Spleen (tissue), 11 donors: Measurements from ENCODE around the gene MARCHF7. TPM values are rescaled to one million over a fixed set of nuclear protein-coding genes. Genes with fewer than 3 reads are reported as not detected.

Experiments
- DNase-seq: peaks from one replicate; pipeline ENCODE4 v3.0.0-alpha.2; 2020
- H3K27ac ChIP-seq, 8 donors: fragments of 200-600 bp; sonication (generic) in 7 of 8; 1 replicate in 4 of 8; 2 replicates in 4 of 8; pipeline versions ENCODE4 v1.5.0 to v1.8.0; 2016 to 2021; ENCODE audit warnings: inconsistent platforms in 4 of 8, mild to moderate bottlenecking in 4 of 8, moderate library complexity in 1 of 8
- H3K27me3 ChIP-seq, 7 donors: fragments of 200-600 bp; sonication (generic) in 6 of 7; replicated peaks in 1 of 7; 1 replicate in 4 of 7; 2 replicates in 3 of 7; pipeline versions ENCODE4 v1.5.0 to v1.8.0; 2016 to 2021; ENCODE audit warnings: inconsistent platforms in 3 of 7, mild to moderate bottlenecking in 1 of 7
- H3K36me3 ChIP-seq, 6 donors: fragments of 200-600 bp; sonication (generic) in 5 of 6; 1 replicate in 4 of 6; 2 replicates in 2 of 6; pipeline versions ENCODE4 v1.5.0 to v1.8.0; 2016 to 2021; ENCODE audit warnings: inconsistent platforms in 2 of 6
- H3K4me1 ChIP-seq, 6 donors: fragments of 200-600 bp; sonication (generic) in 5 of 6; 1 replicate in 3 of 6; 2 replicates in 3 of 6; pipeline versions ENCODE4 v1.5.0 to v1.8.0; 2016 to 2021; ENCODE audit warnings: inconsistent platforms in 3 of 6
- H3K4me3 ChIP-seq, 8 donors: fragments of 200-600 bp; sonication (generic) in 7 of 8; 1 replicate in 4 of 8; 2 replicates in 4 of 8; pipeline versions ENCODE4 v1.5.0 to v1.8.0; 2016 to 2021; ENCODE audit warnings: inconsistent platforms in 4 of 8, mild to moderate bottlenecking in 4 of 8, moderate library complexity in 2 of 8
- H3K9me3 ChIP-seq, 8 donors: fragments of 200-600 bp; sonication (generic) in 7 of 8; 1 replicate in 4 of 8; 2 replicates in 4 of 8; pipeline versions ENCODE4 v1.5.0 to v1.8.0; 2016 to 2021; ENCODE audit warnings: inconsistent platforms in 4 of 8
- CTCF ChIP-seq, 11 experiments: fragments of 200-600 bp in 7 of 11; fragments of 450-650 bp in 4 of 11; sonication (generic) in 4 of 11; IDR thresholded peaks in 8 of 11; conservative IDR thresholded peaks in 3 of 11; 1 replicate in 7 of 11; 2 replicates in 4 of 11; pipeline versions ENCODE4 v1.4.0 to v1.8.0; 2016 to 2021; ENCODE audit warnings: antibody characterized with exemption in 11 of 11, inconsistent platforms in 4 of 11, mild to moderate bottlenecking in 1 of 11
- POLR2A ChIP-seq, 3 donors: fragments of 450-650 bp; IDR thresholded peaks; one replicate each; pipeline ENCODE4 v1.5.1; 2017; ENCODE audit warnings: antibody characterized with exemption in 3 of 3, mild to moderate bottlenecking in 1 of 3
- POLR2AphosphoS5 ChIP-seq, 3 donors: sonication (generic); formaldehyde crosslinking; IDR thresholded peaks; one replicate each; pipeline ENCODE4 v1.5.1; 2017; ENCODE audit warnings: antibody characterized with exemption in 3 of 3
- WGBS, 5 donors: extraction: QIAGEN DNeasy Blood & Tissue Kit in 3 of 5; methylation state at CpG; one replicate each; pipeline versions ENCODE4 v1.1.5 to v1.1.7; 2013 to 2018; 5-methylcytosine and 5-hydroxymethylcytosine counted together
- intact Hi-C: fragments of 100-400 bp; cut with DNase I; formaldehyde crosslinking; loops from one replicate; pipeline ENCODE4 v1.15.0; 2023; ENCODE audit warnings: low total_unique reads
- polyA plus RNA-seq, 3 donors: library from polyadenylated mRNA; stranded (reverse); fragments of 200-250 nt; gene quantifications; one replicate each; pipeline ENCODE4 v1.2.1, GENCODE V29; 2013
- total RNA-seq, 7 donors: library from RNA; depleted of rRNA in 3 of 7; stranded (reverse); fragments of >200 nt in 3 of 7; fragmentation: NEBNext Ultra II Directional in 4 of 7; extraction: Animal tissue kit (Norgen Biotek cat#: 25700) in 4 of 7; gene quantifications; one replicate each; pipeline versions ENCODE4 v1.1.0 to v1.2.1, GENCODE V29; 2016 to 2021
- donor health status: healthy with polysubstance abuse.
- donor health status: DM: no; HTN: no; CAD: no; lungs with moderate emphysema.
- donor health status: DM: no; HTN: no; CAD: no.
- donor health status: Bipolar disorder and iron deficiency.
- donor health status: healthy.
- donor health status: DM: no; HTN: no; CAD: no.
- donor health status: DM: yes; HTN: yes; CAD: no.

MARCHF7 gene
- total and polyA plus RNA-seq, 10 donors = 27.7 to 146 (median 98.5) TPM

- WGBS, 5 donors = 77 to 84% (median 78%) methylated on average over 4 of the region's 4 CpGs
- peaks cover 0 to 7% (median 0%) of the 10 kb centered on the region in 6 donors for H3K36me3 ChIP-seq
These were observed 16.4 kb upstream of the MARCHF7 start for GRCh38 chr2:159695795-159696448.

DNA sequence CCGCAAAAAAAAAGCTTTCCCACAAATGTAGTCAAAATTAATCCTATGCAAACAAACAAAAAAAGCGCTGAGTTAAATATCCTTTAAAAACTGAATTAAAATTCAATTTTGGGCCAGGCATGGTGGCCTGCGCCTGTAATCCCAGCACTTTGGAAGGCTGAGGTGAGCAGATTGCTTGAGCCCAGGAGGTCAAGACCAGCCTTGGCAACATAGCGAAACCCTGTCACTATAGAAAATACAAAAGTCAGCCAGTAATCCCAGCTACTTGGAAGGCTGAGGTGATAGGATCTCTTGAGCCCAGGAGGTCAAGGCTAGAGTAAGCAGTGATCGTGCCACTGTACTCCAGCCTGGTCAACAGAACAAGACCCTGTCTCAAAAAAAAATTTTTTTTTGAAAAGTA lies 8.8 kb upstream of the MARCHF7 start:
- no peak for DNase-seq
- Histone ChIP-seq H3K36me3 (peaks cover 0 to 7% (median 0%) of the 10 kb centered on the region in 6 donors), H3K27me3 (no peaks in the 10 kb centered on the region), H3K4me3 (no peak overlapping the region), H3K4me1 (peaks cover 0 to 7% (median 2%) of the 10 kb centered on the region in 6 donors), H3K27ac (no peak overlapping the region), H3K9me3 (no peaks in the 10 kb centered on the region)
- intact Hi-C loops = no loop called here
- no peak for TF ChIP-seq POLR2AphosphoS5 (IDR thresholded peaks at IDR 0.05)
- no peak for TF ChIP-seq CTCF (IDR thresholded peaks at IDR 0.05 in 8 of 11, conservative IDR thresholded peaks at IDR 0.05 in 3 of 11)
- TF ChIP-seq POLR2A (IDR thresholded peaks at IDR 0.05) = no peak
- WGBS, 5 donors = 91 to 98% (median 97%) methylated on average over 5 of the region's 5 CpGs

More at GRCh38 chr2:159695795-159696448, 16.4 kb upstream of the MARCHF7 start:
- H3K4me3 ChIP-seq = peak overlapping the region in 1 of 8 donors; percentile 36
- intact Hi-C loops = no loop called here
- H3K4me1 ChIP-seq = peaks cover 0 to 14% (median 0%) of the 10 kb centered on the region in 6 donors
- TF ChIP-seq CTCF (IDR thresholded peaks at IDR 0.05 in 8 of 11, conservative IDR thresholded peaks at IDR 0.05 in 3 of 11) (no peak), POLR2AphosphoS5 (IDR thresholded peaks at IDR 0.05) (no peak)
- H3K9me3 ChIP-seq = peaks cover 0 to 14% (median 4%) of the 10 kb centered on the region in 8 donors
- peak overlapping the region in 1 of 8 donors; percentile 38 for H3K27ac ChIP-seq
- H3K27me3 ChIP-seq = no peaks in the 10 kb centered on the region
- no peak for DNase-seq

DNA sequence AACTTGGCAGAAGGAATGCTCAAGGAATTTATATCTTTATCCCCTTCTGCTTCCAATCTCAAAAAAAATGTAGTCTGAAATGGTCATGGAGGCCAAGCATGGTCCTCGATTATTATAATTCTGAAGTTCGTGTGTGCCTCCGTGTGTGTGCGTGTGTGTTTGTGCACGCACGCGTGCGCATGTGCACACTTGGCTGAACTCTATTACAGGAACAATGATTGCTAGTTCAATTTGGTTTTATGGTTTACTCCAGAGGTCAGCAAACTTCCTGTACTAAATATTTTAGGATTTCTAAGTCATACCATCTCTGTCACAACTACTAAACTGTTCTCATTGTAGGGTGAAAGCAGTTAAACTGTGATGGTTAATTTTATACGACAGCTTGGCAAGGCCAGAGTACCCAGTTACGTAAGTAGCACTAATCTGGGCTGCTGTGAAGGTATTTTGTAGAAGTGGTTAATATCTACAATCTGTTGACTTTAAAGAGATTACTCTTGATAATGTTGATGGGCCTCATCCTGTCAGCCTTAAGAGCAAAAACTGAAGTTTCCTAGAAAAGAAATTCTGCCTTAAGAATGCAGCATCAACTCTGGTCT lies 5.8 kb upstream of the MARCHF7 start:
- Histone ChIP-seq H3K27ac (peak overlapping the region in 7 of 8 donors; percentile 5 to 40 (median 29)), H3K9me3 (no peaks in the 10 kb centered on the region), H3K36me3 (no peaks in the 10 kb centered on the region), H3K4me3 (no peak overlapping the region), H3K4me1 (peaks cover 0 to 19% (median 13%) of the 10 kb centered on the region in 6 donors), H3K27me3 (no peaks in the 10 kb centered on the region)
- 56 to 76% (median 64%) methylated on average over 10 of the region's 10 CpGs for WGBS, 5 donors
- peak in 1 of 3 donors; percentile 21 for TF ChIP-seq POLR2AphosphoS5 (IDR thresholded peaks at IDR 0.05)
- TF ChIP-seq POLR2A (IDR thresholded peaks at IDR 0.05) = no peak
- intact Hi-C loops = no loop called here
- DNase-seq = no peak

GRCh38 chr2:159708066-159708760 lies 4.1 kb upstream of the MARCHF7 start:
- no peak for DNase-seq
- H3K36me3 ChIP-seq = no peaks in the 10 kb centered on the region
- H3K4me1 ChIP-seq = peaks cover 0 to 25% (median 16%) of the 10 kb centered on the region in 6 donors
- no peak overlapping the region for H3K27ac ChIP-seq
- H3K27me3 ChIP-seq = no peaks in the 10 kb centered on the region
- 95 to 98% (median 97%) methylated on average over 5 of the region's 5 CpGs for WGBS, 5 donors
- no peak overlapping the region for H3K4me3 ChIP-seq
- intact Hi-C loops = no loop called here
- no peaks in the 10 kb centered on the region for H3K9me3 ChIP-seq
- no peak for TF ChIP-seq CTCF (IDR thresholded peaks at IDR 0.05 in 8 of 11, conservative IDR thresholded peaks at IDR 0.05 in 3 of 11)
- no peak for TF ChIP-seq POLR2AphosphoS5 (IDR thresholded peaks at IDR 0.05)
- TF ChIP-seq POLR2A (IDR thresholded peaks at IDR 0.05) = no peak
